ENCODE results near the gene GRID1.

Gene GRID1

DNA sequence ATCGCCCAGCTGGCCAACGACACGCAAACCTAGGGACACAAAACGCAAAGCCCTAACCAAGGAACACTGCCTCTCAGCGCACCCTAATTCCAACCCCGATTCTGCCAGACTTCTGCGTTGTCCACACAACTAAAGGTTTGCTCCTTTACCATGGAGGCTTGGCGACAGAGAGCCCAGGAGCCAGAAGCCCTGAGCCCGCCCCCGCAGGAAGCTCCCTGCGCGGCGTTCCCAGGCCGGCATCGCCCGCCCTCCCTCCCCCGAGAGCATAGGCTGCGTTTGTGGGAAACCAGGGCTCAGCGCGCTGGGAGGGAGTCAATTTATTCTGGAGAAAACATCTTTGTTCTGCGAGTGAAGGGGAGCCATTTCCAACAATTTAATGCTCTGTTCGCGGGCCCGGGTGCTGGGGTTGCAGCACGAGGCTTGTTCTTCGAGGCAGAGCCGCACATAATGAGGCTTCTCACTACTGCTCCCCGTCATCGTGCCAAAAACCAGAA is 103.9 kb downstream of the GRID1 start:
- no peak for DNase-seq

DNA sequence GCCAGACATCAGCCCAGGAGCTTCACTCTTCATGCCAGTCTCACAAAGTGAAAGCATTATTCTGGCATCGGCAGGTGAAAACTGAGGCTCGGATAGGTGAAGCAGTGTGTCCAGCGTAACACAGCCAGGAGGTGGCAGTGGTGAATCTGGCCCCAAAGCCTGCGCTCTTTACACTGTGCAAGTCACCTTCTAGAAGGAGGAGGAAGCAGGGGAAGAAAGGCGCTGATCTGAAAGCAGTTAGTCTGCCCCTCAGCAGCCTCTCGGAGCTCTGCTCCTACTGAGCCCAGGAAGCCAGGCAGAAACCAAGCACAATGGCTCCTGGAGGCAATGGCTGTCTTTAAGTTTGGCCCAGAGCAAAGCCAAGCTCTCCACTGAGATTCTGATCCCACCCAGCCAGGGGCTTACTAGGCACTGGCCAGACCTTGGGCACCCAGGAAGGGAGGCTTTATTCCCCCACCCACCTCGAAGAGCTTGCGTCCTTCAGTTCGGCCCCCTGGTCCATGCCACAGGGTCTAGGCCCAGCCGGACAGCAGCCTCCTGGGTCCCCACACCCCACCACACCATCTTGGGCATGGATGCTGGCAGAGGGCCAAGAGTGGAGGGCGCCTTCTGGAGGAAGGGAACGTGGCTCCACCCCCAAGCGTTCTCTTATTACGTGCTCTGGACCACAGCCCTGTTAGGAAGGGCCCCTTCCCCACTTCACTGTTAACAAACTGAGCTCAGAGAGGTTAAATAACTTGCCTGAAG is 104.5 kb downstream of the GRID1 start:
- DNase-seq = no peak

DNA sequence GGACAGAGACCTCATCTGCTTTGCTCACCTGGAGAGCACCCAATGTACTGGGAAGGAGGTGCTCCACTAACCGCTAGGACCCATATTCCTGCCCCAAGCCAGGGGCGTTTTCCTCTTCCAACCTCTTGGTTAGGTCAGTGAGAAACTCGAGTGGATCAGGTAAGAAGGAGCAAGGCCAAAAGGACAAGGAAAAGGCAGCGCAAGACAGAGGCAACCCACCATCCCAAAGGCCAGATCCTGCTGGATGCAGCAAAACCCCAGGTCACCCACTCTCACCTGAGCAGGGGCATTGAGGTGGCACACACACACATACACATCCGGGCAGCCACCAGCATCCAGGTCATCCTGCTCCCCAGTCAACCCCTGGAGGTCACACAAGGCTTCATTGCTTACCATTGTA is 105.1 kb downstream of the GRID1 start:
- DNase-seq = no peak

DNA sequence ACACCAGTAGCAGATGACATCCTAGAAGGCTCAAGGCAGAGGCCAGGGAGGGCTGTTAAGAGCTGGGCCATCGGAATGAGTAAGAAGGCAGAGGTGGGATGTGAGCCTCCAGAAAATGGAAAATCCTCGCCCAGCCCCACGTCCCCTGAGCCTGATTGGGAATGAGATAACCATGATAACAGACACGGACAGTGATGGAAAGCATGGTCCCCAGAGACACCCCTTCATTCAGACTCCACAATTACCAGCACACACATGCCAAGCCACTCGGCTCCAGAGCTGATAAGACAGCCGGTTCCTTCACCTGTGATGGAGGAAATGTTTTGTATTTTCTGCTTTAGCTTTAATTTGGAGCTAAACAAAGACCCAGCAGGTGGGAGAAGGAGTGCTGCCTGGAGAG is 106.0 kb downstream of the GRID1 start:
- DNase-seq = no peak

DNA sequence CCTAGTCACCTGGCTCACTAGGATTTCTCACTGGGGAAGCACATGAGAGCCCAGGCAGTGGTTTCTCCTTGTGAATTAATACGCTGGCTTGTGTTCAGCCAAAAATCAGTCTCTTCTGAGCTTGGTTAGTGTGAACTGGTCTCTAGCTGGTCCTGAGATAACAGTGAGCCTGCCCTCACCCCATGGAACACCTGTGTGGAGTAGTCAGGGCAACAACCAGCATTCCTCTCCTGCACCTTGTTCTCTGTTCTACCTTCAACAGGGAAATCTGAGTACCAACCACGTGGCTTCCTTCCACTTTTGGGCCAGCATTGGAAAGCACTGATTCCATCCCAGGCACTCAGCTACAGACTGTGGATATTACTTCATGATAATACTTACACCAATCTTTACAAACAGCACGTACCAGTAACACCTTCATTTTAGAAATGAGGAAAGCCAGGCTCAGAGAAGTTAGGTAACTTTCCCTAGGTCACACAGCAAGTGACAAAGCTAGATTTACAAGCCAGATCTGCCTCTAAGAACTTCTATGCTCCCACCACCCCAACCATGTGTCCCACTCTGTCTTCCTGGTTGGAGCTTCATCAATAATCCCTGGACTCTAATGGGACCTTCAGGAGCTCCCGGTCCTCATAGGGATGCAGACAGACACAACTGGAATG is 106.6 kb downstream of the GRID1 start:
- DNase-seq = no peak

DNA sequence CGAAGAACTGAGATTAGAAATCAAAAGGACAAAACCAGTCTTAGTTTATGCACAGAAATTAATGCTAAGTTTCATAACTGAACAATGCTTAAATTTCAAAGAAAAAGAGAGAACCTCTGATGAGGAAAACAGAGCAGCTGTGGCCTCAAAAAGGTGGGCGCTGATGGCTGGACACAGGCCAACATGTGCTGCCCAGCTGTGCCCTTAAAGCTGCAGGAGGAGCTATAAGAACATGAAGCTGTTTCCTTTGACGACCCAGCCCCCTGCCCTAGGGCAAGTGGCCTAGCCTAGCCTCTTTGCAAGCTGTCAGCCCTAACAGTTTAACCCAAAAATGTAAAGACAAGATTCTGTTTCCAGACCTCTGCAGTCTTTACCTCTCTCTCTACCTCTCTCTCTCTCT is 107.7 kb downstream of the GRID1 start:
- no peak for DNase-seq

DNA sequence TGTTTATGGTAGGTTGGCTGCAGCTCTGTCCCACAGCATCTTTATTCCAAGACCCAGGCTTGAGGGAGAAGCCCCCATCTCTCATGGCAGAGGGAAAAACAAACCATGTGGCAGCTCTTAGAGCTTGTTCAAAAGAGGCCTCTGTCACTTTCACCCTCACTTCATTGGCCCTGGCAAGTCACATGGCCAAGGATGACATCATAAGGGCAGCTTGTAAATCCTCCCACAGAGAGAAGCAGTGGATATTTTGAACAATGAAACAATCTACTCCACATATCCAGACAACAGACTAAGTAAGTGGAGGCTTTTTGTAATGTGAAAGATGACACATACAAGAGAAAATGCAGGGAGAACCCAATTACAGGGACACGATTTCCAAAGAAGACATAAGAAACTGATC is 108.1 kb downstream of the GRID1 start:
- DNase-seq = no peak

DNA sequence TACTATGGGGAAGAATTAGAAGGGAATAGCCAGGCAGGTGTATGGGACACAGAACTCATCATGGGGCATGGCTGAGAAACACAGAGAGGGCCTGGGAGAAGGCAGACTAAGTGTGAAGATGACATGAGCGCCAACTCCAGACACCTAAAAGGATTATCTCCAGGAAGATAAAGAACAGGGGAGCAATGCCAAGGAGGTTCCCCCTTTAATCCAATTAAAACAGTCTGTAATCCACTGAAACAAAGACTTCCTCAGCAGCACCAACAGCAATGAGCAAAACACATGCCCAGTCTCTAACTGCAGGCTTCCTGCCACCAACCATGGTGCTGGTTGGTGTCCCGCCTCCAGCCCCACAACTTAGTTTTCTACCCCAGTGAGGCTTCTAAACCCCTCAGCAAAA is 108.9 kb downstream of the GRID1 start:
- DNase-seq = no peak

DNA sequence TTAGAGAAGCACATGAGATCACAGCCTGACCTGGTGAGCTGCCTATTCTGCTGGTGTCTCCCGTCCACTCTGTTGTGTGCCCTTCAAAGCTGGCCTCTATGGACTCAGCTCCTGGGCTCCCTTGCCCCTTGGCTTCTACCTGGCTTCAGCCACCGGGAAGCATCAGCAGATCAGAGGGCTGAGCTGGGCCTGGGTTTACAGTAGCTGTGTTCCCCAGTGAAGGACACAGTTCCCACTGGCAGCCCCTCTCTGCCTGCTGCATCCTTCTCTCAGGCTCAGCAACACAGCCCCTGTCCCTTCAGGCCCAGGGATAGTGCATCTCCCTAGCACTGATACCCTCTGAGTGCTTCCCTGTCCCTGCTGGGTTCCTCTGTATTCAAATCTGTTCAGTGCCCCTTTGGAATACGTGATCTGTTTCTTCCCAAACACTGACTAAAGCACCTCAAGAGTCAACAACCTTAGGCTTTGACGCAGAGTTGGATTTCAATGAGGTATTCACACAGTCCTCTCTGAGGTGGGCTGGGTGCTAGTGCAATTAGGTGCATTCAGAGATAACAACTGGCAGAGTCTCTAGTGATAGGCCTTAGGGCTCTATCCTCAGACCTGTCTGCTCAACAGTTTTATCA is 109.8 kb downstream of the GRID1 start:
- no peak for DNase-seq

DNA sequence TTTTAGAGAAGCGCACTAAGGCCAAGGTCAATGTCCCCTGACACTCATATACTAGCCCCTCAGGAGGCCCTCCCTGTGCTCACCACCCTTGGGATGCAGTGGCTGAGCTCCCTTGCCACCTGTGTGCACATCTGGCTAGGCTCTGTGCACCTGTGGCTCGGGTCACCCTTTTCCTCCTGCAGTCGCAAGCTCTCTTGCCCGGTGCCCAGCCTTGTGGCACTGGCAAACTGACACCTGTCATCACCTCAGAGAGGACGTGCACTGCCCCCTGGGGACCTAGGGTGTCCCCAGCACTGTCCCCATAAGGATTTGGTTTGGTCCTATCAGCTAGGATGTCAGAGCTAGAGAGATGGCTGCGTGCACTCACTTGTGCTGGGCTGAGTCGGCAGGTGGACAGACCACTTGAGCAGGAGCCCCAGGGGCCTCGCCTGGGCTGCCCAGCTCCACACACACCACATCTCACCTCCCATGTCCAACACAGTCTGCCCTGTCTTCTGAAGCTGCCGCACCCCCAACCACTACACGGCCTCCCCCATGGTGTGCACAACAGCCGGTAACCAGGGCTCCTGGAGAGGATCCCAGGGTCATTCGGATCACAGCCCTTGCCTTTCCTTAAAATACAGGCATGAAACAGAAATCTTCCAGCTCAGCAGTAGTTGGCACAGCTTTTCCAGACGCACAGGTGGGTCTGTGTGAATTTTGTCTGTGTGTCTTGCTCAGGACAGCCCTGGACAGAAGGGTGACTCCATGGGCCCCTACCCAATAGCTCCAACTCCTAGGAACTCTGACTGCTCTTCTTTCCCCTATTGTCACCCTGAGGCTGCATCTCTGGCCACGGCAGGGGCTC is 111.0 kb downstream of the GRID1 start:
- no peak for DNase-seq

DNA sequence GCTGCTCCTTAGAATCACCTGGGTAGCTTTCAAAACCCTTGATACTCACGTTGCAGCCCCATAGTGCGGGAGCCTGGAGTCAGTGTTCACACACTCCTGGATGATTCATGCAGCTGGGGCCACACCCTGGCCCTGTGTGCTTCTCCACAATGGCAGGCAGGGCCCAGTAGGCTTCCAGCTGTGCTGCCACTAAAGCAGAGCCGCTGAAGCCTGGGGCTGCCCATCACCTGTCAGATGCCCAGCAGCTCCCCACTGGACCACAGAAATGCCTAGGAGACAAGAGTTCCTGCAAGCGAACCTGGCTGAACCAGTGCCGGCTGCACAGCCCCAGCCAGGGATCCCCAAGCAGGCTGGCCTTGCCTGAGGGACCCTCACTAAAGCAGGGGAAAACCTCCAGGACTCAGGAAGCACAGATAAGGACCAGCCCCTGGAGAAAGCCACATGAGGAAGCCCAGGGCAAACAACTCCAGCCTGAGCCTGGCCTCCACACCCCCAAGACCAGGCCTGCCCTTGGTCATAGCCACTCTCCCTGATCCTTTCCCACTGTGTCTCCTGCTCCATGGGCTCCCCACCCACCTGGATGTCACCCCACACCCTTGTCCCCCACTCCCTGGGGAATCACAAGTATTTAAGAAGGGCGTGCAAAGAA is 111.9 kb downstream of the GRID1 start:
- DNase-seq = no peak

DNA sequence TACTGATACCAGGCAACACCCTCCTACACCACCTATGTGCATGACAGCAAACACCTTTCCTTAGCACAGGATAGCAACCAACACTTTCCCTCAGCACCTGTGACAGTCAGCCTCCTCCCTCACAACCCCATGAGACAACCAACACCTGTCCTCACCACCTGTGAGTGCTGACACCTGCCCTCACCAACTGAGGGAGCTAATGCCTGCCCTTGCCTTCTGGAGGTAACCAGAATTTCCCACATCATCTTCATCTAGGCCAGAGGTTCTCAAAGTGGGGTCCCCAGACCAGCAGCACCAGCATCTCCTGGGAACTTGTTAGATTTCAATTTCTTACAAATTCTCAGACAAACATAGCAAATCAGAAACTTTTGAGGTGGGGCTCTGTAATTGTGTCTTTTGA is 112.5 kb downstream of the GRID1 start:
- DNase-seq = no peak

DNA sequence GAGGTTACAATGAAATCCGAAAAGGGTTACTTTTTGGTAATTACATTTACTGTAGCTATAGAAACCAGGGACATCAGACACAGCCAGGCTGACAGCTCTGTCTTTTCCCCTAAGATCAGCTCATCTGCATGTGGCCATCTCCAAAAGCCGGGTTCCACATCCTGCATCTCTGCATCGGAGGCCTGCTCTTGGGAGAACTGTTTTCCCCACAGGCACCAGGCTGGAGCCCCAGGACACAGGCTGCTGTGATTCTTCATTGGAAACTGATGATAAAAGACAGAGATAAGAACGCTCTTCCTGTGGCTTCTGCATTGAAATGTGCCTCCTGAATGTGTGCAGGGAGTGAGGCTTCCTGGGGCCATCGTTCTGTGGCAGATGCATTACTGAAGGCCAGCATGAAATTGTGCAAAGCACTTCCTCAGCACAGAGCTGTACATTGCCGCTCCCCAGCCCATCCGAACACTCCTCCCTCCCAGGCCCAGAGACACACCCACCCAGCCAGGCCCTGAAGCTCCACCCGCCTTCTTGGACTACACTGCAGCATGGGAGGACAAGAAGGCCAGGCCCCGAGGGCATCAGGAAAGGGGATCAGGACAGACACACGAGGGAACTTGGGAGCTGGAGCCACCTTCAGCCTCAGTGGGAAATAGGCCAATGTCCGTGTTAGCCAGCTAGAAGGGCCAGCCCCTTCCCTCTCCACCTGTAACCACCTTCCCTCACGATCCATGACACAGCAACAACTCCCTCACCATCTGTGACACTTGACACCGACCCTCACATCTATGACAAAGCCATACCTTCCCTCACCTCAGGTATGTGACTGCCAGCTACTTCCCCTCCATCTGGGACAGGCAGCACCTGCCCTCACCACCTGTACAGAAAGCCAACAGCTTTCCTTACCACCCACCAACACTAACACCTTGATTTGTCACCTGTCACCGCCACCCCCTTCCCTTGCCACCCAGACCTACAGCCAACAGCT is 113.2 kb downstream of the GRID1 start:
- no peak for DNase-seq

DNA sequence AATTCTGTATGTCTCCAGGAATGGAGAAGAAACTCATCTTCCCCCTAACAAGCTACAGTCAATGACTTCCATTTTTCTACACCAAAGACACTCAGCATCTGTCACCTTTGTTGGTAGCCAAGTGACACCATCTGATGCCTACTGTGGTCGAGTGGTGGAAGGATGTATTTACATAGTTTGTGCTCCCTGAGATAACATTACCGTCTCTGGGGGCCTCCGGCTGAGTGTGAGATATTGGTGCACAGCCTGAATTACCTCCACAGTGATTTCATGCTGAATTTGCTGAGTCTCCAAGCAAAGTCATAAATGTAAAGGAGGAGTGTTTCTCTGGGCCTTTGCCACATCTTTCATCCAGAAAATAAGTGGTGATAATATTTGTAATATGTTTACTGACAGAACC is 114.0 kb downstream of the GRID1 start:
- DNase-seq = no peak

DNA sequence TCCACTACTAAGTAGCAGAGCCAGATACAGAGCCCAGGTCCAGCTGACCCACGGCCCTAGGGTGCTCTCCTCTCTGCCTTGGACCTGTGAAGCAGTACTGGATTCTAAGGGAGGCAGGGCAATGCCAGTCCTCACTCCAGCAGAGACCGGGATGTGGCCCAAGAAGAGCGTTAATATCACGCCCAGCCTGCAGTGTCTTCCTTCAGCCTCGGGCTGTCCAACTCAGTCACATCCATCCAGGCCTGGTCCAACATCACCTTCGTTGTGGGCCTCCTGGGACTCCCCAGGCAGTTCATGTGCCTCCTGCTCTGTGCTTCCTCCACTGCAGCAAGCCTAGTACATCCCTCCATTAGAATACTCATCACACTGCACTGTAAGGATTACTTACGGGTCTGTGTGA is 114.5 kb downstream of the GRID1 start:
- DNase-seq = no peak

DNA sequence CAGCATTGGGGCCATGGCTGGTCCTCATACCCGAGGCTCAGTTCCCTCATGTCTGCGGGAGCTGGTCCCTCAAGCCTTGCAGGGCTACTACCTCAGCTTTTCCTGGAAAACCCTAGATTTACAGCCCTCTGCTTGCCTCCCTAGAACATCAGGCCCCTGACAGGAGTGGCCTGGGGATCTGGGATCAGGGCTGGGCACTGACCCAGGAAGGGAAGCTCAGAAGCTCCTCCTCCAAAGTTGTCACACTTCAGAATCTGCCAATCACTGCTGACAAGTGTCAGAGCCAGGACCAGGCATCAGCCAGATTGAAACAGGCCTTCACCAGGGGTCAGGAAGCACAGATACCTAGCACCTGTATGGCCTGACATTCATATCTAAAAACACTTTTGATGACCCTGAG is 115.2 kb downstream of the GRID1 start:
- no peak for DNase-seq

DNA sequence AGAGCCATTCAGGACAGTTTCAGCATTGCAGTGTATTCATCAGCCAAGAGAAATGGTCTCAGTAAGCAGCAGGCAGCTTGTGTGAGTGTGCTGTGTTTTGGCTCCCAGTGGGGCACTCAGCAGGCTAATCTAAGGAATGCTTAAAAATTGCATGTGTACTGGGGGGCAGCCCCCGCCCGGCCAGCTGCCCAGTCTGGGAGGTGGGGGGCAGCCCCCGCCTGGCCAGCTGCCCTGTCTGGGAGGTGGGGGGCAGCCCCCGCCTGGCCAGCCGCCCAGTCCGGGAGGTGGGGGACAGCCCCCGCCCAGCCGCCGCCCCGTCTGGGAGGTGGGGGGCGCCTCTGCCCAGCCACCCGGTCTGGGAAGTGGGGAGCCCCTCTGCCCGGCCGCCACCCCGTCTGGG is 116.2 kb downstream of the GRID1 start:
- no peak for DNase-seq

DNA sequence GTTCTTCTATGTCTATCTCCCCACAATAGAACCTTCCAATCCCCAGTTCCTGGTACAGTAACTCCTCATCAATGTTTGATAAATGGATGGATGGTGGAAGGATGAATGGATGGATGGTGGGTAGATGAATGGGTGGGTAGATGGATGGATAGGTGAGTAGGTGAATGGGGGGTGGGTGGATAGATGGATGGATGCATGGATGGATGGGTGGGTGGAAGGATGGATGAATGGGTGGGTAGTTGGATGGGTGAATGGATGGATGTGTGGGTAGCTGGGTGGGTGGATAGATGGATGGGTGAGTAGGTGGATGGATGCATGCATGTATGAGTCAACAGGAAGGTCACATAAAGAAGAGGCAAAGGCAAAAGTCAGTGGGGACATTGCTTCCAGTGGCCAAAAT is 116.8 kb downstream of the GRID1 start:
- no peak for DNase-seq

DNA sequence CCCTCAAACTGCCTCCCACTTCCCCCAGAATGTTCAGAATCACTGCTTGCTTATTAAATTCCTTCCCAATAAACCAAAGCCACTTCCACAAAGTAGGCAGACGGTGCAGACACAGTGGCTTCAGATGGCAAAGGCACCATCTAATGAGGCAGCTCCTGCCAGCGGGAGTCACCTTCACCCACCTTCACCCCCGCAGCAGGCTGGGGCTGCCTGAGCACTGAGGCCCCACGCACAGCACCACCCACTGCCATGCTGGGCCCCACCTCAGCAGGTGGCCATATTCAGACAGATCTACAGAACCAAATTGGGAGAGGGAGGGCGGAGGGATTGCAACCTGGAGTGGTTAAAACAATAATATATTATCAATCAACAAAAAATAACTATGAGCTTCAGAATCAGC is 118.5 kb downstream of the GRID1 start:
- no peak for DNase-seq

DNA sequence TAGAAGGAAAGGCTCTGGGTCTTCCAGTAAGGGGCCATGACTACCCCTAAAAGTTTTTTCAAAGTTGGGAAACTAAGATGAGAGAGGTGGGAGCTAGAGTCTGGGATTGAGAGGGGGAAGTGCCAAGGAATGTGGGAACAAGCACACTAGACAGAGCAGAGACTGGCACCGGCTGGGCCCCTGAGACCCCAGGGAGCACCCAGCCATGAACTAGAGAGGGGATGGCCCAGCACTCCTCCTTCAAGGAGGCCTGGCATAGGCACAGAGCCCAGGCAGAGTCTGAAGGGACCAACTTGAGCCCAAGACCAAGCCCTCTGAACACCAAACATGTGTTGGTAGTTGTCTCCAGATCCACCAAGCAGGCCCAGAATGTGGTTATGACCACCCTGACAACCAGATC is 119.0 kb downstream of the GRID1 start:
- DNase-seq = no peak

DNA sequence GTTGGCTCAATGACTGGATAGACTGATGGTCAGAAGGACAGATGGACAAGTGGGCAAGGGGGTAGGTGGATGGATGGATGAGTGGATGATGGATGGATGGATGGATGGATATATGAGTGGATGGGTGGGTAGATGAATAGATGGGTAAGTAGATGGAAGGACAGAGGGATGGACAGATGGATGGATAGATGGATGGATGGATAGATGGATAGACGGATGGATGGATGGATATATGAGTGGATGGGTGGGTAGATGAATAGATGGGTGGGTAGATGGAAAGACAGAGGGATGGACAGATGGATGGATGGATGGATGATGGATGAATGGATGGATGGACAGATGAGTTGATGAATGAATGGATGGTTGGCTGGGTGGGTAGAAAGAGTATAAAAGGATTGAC is 119.5 kb downstream of the GRID1 start:
- DNase-seq = no peak
